ENCODE measurements around the gene RAD51B.
A peak's percentile ranks its signal among the peaks of the same experiment; 100 is the strongest.

The RAD51B gene

GRCh38 chr14:67821121-67821520 is 1.5 kb downstream of the RAD51B start:
- no peak for DNase-seq (ENCODE audit: low read depth, low spot score)
- H3K4me3 ChIP-seq (ENCODE audit: low read length), result no peak overlapping the region

DNA sequence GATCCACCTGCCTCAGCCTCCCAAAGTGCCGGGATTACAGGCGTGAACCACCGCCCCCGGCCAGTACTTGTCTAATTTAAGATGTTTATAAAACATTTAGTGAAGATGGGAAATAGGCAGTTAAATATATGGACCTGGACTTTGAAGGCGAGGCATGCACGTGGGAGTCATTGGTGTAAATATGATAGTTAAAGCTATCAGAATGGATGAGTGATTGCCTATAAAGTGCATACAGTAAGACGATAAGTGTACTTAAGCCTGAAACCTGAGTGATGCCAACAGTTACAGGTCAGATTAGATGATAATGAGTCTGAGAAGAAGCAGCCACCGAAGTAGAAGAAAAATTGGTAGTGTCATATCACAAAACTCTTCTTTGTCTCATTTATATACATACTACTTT is 11.5 kb downstream of the RAD51B start:
- H3K4me3 ChIP-seq (ENCODE audit: low read length), result no peak overlapping the region
- no peak for DNase-seq (ENCODE audit: low read depth, low spot score)

GRCh38 chr14:67833403-67833802 is 13.8 kb downstream of the RAD51B start:
- no peak for DNase-seq (ENCODE audit: low read depth, low spot score)
- H3K4me3 ChIP-seq (ENCODE audit: low read length), result no peak overlapping the region

- H3K4me3 ChIP-seq (ENCODE audit: low read length), result no peak overlapping the region
- no peak for DNase-seq (ENCODE audit: low read depth, low spot score)
Measured at GRCh38 chr14:67835596-67835995, 16.0 kb downstream of the RAD51B start.

DNA sequence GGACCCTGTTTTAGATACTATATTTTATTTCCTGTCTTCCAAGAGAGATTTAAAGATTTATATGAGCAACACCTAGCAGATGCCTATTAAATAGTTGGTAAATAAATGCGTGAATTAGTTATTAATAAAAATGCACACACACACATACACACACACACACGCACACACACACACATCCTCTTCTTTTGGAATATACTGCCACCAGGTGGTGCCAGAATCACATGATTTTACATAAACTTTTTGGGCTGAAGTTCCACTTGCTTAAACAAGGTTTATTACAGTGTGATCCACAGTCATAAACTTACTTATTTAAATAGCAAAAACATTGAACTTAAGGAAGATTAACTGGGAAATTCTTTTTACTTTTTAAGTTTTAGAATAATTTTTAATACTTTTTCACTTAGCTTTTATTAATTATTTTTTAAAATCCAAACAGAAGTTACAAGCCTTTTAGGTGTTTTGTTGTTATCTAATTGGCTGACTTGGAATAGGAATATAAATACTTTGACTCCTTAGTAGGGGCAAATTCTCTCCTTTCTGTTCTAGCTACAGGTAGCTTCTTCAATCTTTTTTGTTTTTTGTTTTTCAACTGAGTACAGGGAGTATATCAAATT is 17.5 kb downstream of the RAD51B start:
- no peak overlapping the region for H3K4me3 ChIP-seq (ENCODE audit: low read length)
- DNase-seq (ENCODE audit: low read depth, low spot score), result peak; percentile 72

GRCh38 chr14:67846029-67846610 is 26.5 kb downstream of the RAD51B start:
- H3K4me3 ChIP-seq (ENCODE audit: low read length), result no peak overlapping the region
- no peak for DNase-seq (ENCODE audit: low read depth, low spot score)

DNA sequence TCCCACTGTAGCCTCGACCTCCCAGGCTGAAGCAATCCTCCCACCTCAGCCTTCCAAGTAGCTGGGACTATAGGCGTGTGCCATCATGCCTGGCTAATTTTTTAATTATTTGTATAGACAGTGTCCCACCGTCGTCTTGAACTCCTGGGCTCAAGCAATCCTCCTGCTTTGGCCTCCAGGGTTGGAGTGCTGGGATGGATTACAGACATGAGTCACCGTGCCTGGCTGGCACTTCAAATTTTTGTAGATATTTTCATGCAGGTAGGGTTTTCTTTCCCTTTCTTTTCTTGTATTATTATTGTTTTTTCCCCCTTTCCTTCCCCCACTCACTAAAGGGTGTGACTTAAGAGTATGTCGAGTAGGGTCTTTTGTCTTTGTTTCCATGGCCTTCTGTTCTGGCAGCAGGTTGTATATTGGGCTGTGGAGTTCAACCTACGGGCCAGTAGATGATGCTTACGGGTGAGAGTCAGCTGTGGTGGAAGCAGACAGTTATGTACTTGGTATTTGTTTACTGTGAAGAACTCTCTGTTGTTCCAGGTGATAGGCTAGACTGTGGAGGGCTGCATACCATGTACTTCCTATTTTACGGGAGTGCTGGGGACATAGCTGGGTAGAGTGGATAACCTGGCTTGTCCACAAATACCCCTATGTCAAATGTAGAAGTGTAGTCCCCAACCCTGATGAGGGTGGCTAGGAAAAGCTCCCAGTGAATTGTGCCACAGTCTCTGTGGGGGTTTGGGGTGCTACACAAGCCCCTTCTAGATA is 30.7 kb downstream of the RAD51B start:
- DNase-seq (ENCODE audit: low read depth, low spot score), result no peak
- H3K4me3 ChIP-seq (ENCODE audit: low read length), result no peak overlapping the region

DNA sequence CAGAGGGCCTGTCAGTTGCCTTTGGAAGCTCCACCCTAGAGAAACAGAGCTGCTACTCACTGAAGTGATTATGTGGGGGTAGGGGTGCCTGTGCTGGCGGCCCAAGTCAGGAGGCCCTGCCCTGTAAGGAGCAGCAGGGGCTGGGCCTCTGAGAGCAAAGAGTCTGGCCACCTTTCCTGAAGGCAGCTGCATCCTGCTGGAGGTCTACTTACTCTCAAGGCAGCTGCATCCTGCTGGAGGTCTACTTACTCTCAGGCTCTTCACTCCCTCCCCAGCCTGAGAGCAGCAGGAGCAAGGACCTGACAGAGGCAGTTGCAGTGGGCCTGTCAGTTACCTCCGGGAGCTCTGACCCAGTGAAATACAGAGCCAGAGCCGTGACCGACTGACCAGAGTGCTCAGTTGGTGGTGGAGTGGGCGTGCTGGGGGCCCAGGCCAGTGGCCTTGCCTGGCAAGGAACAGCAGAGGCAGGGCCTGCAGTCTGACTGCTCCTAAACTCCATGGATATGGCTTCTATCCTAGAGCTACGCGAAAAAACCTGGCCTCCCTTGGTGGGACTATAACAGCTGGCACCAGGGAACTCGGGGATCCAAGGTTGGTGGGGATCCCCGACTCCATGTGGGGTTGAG is 32.3 kb downstream of the RAD51B start:
- H3K4me3 ChIP-seq (ENCODE audit: low read length), result no peak overlapping the region
- peak; percentile 19 for DNase-seq (ENCODE audit: low read depth, low spot score)

DNA sequence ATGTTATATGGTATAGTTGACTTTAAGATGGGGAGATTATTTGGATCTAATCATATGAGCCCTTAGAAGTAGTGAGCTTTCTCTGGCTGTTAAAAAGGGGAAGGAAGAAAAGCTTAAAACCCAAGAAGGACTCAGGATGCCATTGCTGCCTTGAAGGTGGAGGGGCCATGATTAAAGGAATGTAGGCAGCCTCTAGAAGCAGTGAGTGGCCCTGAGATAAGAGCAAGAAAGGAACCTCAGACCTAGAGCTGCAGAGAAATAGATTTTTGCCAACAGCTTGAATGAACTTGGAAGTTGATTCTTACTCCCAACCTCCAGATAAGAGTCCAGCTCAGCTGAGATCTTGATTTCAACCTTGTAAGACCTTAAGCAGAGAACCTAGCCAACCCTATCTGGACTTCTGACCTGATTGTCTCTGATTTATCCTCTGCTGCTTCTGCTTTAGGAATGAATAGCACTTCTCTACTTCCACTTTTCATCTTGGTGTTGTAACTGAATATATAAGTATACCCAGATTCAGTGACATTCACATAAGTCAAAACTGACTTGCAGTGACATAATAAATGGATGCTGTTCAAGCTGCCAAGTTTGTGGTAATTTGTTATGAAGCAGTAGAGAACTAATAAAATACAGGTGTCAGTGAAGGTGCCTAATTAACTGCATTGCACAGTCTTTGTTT is 33.5 kb downstream of the RAD51B start:
- H3K4me3 ChIP-seq (ENCODE audit: low read length), result no peak overlapping the region
- no peak for DNase-seq (ENCODE audit: low read depth, low spot score)

DNA sequence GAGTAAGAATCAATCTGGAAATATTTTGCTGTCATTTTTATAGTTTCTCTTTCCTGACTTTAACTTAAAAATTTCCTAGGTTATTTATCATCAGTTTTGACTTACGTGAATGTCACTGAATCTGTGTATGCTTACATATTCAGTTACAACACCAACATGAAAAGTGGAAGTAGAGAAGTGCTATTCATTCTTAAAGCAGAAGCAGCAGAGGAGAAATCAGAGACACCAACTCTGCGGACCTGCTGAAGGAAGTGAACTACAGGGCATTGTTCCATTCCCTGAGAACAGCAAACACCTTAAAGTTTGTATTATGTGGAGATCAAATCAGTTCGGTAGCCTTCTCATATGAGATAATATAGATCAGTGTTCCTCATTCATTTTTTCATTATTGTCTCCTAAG is 34.1 kb downstream of the RAD51B start:
- no peak for DNase-seq (ENCODE audit: low read depth, low spot score)
- H3K4me3 ChIP-seq (ENCODE audit: low read length), result no peak overlapping the region

DNA sequence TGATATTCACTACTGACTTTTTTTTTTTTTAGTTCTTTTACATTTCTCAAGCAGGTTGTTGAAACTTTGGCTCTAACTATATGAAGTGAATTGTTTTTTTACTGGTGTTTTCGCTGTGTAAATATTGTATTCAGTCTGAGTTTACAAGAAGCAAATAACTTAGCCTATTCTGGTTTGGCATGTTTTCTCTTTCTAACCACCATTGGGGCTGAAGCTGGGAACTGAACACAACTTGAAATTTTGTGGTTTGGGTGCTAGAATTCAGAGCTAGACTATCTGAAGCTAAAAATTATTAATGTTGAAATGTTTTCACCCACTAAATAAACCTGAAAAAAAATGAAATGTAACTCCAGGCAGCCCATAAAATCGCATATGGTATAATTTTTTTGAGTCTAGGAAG is 37.2 kb downstream of the RAD51B start:
- no peak for DNase-seq (ENCODE audit: low read depth, low spot score)
- no peak overlapping the region for H3K4me3 ChIP-seq (ENCODE audit: low read length)

- H3K4me3 ChIP-seq (ENCODE audit: low read length), result no peak overlapping the region
- no peak for DNase-seq (ENCODE audit: low read depth, low spot score)
Measured at GRCh38 chr14:67857778-67858350, 38.3 kb downstream of the RAD51B start.

GRCh38 chr14:67859169-67859749 is 39.7 kb downstream of the RAD51B start:
- no peak overlapping the region for H3K4me3 ChIP-seq (ENCODE audit: low read length)
- no peak for DNase-seq (ENCODE audit: low read depth, low spot score)

DNA sequence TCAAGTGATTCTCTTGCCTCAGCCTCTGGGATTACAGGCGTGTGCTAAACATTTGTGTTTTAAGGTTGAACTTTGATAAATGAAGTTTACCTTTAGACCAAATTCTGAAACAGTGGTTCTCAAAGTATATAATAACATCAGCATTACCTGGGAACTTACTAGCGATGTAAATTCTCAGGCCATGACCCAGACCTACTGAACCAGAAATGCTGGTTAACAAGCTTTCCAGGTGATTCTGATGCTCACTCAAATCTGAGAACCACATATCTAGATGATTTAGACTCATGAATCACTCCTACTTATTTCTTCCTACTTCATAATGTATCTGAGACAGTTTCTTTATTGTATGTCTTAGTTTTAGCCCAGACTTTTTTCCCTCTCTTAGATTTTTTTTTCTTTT is 43.6 kb downstream of the RAD51B start:
- H3K4me3 ChIP-seq (ENCODE audit: low read length), result no peak overlapping the region

DNA sequence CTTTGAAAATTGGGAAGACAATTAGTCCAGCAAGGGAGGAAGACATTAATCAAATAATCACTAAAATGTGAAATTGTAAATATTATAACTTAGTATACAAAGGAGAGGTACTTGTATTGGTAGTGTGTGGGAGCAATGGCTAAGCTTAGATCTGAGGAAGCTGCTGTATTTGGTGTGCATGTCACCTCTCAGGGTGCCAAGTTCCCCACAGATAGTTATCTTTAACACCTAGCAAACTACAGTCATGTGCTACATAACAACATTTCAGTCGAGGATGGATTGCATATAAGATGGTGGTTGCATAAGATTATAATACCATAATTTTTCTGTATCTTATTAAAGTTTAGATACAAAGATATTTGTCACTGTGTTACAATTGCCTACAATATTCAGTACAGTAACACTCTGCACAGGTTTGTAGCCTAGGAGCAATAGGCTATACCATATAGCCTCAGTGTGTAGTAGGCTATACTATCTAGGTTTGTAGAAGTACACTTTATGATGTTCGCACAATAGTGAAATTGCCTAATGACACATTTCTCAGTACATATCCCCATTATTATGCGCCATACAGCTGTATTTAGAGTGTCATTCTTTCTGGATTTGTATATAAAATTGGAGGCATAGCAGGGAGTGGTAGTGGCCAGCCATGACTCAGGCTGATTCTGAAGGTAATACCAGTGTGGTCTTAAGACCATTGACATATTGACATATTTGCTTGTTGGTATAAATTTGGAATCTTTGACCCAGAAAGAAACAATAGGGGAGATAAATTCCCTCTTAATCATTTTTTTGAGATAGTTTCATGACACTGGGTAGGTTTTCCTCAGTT is 55.8 kb downstream of the RAD51B start:
- no peak for DNase-seq (ENCODE audit: low read depth, low spot score)
- no peak overlapping the region for H3K4me3 ChIP-seq (ENCODE audit: low read length)

More for the DNA sequence above, 43.6 kb downstream of the RAD51B start:
- no peak for DNase-seq (ENCODE audit: low read depth, low spot score)

- H3K4me3 ChIP-seq (ENCODE audit: low read length), result no peak overlapping the region
- no peak for DNase-seq (ENCODE audit: low read depth, low spot score)
Measured at GRCh38 chr14:67879026-67879425, 59.4 kb downstream of the RAD51B start.

GRCh38 chr14:67881225-67881624 is 61.6 kb downstream of the RAD51B start:
- peak; percentile 28 for DNase-seq (ENCODE audit: low read depth, low spot score)
- no peak overlapping the region for H3K4me3 ChIP-seq (ENCODE audit: low read length)

DNA sequence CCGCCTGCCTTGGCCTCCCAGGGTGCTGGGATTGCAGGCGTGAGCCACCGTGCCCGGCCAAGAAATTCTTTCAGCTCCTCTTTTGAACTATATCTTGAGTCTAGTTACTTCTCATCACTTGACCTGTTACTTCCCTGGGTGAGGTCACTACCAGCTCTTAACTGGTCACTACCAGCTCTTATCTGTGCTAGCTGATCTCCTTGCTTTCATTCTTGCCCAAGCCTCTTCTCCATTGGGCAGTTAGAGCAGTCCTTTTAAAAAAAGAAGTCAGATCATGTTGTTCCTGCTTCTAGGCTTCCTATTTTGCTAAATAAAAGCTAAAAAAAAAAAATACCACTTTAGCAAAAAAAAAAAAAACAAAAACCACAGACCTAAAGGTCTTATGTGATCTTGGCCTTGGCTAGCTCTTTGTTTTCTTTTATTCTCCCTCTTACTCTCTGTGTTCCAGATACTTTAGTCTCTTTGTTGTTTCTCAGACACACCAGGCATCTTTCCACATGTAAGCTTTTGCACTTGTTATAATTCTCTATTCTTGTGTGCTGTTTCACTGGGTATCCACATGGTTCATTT is 63.5 kb downstream of the RAD51B start:
- no peak overlapping the region for H3K4me3 ChIP-seq (ENCODE audit: low read length)
- DNase-seq (ENCODE audit: low read depth, low spot score), result no peak

Data from Jurkat, Clone E6-1 (cell line).